Epithelial cell of esophagus (primary cell): ENCODE measurements around the gene NR2E3.
"Not testable (repeated sequence)": the region's sequence is repeated elsewhere in the genome, so short reads cannot be mapped to it uniquely, and the experiment has no call there.

Source experiments
- DNase-seq: peaks from one replicate; pipeline ENCODE4 v3.0.0; 2010; ENCODE audit warnings: low read depth
- H3K4me3 ChIP-seq: 2 replicates; pipeline ENCODE4 v1.5.1; 2011; ENCODE audit warnings: mild to moderate bottlenecking, low read length, control low read depth
- CTCF ChIP-seq: IDR thresholded peaks from 2 replicates; pipeline ENCODE4 v1.5.1; 2011; ENCODE audit warnings: low read depth, mild to moderate bottlenecking, low read length, control low read depth, inconsistent platforms; ENCODE audit not compliant: insufficient read depth; ENCODE audit errors: missing control alignments

The NR2E3 gene

GRCh38 chr15:71823801-71824200 is 13.4 kb downstream of the NR2E3 start:
- no peak for TF ChIP-seq CTCF
- no peak for DNase-seq
- no peak overlapping the region for H3K4me3 ChIP-seq

GRCh38 chr15:71825021-71825730 is 14.8 kb downstream of the NR2E3 start:
- TF ChIP-seq CTCF: no peak
- no peak for DNase-seq
- no peak overlapping the region for H3K4me3 ChIP-seq

- TF ChIP-seq CTCF: no peak
- no peak overlapping the region for H3K4me3 ChIP-seq
- DNase-seq: no peak
Observed at GRCh38 chr15:71826196-71826595, 15.8 kb downstream of the NR2E3 start.

- H3K4me3 ChIP-seq: no peak overlapping the region
- DNase-seq: no peak
- no peak for TF ChIP-seq CTCF
Observed at GRCh38 chr15:71830981-71831380, 20.6 kb downstream of the NR2E3 start.

- H3K4me3 ChIP-seq: no peak overlapping the region
- no peak for DNase-seq
- TF ChIP-seq CTCF: no peak
Observed at GRCh38 chr15:71841563-71841962, 31.2 kb downstream of the NR2E3 start.

GRCh38 chr15:71844916-71845315 is 34.6 kb downstream of the NR2E3 start:
- no peak overlapping the region for H3K4me3 ChIP-seq
- no peak for DNase-seq
- TF ChIP-seq CTCF: no peak

- no peak for TF ChIP-seq CTCF
- H3K4me3 ChIP-seq: no peak overlapping the region
- no peak for DNase-seq
Observed at GRCh38 chr15:71853543-71853942, 43.2 kb downstream of the NR2E3 start.

GRCh38 chr15:71858232-71858631 is 47.9 kb downstream of the NR2E3 start:
- DNase-seq, H3K4me3 ChIP-seq: not testable (repeated sequence)
